Duodenal mucosa (tissue), 2 donors: ENCODE results near the gene TCAIM.
"Not testable (repeated sequence)": the region's sequence is repeated elsewhere in the genome, so short reads cannot be mapped to it uniquely, and the experiment has no call there.

Experiments
- H3K27ac ChIP-seq: one replicate; pipeline ENCODE4 v1.7.0; 2013; ENCODE audit warnings: low read depth, low read length
- H3K27me3 ChIP-seq, 2 donors: one replicate each; pipeline ENCODE4 v1.7.0; 2013; ENCODE audit warnings: low read length in 2 of 2, control low read depth in 1 of 2; ENCODE audit not compliant: insufficient read depth in 2 of 2, control insufficient read depth in 1 of 2
- H3K36me3 ChIP-seq, 2 donors: one replicate each; pipeline ENCODE4 v1.7.0; 2013; ENCODE audit warnings: low read length in 2 of 2, control low read depth in 1 of 2; ENCODE audit not compliant: insufficient read depth in 2 of 2, control insufficient read depth in 1 of 2
- H3K4me1 ChIP-seq, 2 donors: one replicate each; pipeline ENCODE4 v1.7.0; 2013; ENCODE audit warnings: low read length in 2 of 2, control low read depth in 1 of 2; ENCODE audit not compliant: insufficient read depth in 2 of 2, control insufficient read depth in 1 of 2
- H3K4me3 ChIP-seq, 2 donors: one replicate each; pipeline ENCODE4 v1.7.0; 2013; ENCODE audit warnings: low read length in 2 of 2, low read depth in 1 of 2
- H3K9ac ChIP-seq, 2 donors: one replicate each; pipeline ENCODE4 v1.7.0; 2013; ENCODE audit warnings: low read length in 2 of 2, low read depth in 1 of 2
- H3K9me3 ChIP-seq, 2 donors: one replicate each; pipeline ENCODE4 v1.7.0; 2013; ENCODE audit warnings: low read length in 2 of 2, control low read depth in 1 of 2; ENCODE audit not compliant: control insufficient read depth in 1 of 2

TCAIM gene

GRCh38 chr3:44387404-44387803, 48.8 kb downstream of the TCAIM start:
- Histone ChIP-seq H3K9ac (no peak overlapping the region), H3K36me3 (peaks cover 0 to 9% of the 10 kb centered on the region in 2 donors), H3K27ac (no peak overlapping the region), H3K27me3 (no peaks in the 10 kb centered on the region), H3K4me1 (no peaks in the 10 kb centered on the region), H3K9me3 (peaks cover 11 to 13% of the 10 kb centered on the region in 2 donors), H3K4me3 (no peak overlapping the region)

DNA sequence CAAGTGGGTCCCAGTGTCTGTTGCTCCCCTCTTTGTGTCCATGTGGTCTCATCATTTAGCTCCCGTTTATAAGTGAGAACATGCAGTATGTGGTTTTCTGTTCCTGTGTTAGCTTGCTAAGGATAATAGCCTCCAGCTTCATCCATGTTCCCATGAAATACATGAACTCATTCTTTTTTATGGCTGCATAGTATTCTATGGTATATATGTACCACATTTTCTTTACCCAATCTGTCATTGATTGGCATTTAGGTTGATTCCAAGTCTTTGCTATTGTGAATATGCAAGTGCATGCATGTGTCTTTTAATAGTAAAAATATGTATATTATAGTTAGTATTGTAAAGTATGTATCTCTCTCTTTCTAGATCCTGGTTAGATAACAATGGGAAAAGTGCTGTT, 53.9 kb downstream of the TCAIM start:
- Histone ChIP-seq H3K27ac (no peak overlapping the region), H3K9me3 (peaks cover 0 to under 1% of the 10 kb centered on the region in 2 donors), H3K27me3 (no peaks in the 10 kb centered on the region), H3K4me1 (no peaks in the 10 kb centered on the region), H3K9ac (no peak overlapping the region), H3K4me3 (no peak overlapping the region), H3K36me3 (peaks cover 3 to 4% of the 10 kb centered on the region in 2 donors)

GRCh38 chr3:44395714-44396113, 57.1 kb downstream of the TCAIM start:
- Histone ChIP-seq H3K36me3 (peaks cover 3 to 4% of the 10 kb centered on the region in 2 donors), H3K27me3 (no peaks in the 10 kb centered on the region), H3K4me1 (no peaks in the 10 kb centered on the region), H3K9me3 (no peaks in the 10 kb centered on the region), H3K4me3 (no peak overlapping the region), H3K27ac (no peak overlapping the region), H3K9ac (no peak overlapping the region)

DNA sequence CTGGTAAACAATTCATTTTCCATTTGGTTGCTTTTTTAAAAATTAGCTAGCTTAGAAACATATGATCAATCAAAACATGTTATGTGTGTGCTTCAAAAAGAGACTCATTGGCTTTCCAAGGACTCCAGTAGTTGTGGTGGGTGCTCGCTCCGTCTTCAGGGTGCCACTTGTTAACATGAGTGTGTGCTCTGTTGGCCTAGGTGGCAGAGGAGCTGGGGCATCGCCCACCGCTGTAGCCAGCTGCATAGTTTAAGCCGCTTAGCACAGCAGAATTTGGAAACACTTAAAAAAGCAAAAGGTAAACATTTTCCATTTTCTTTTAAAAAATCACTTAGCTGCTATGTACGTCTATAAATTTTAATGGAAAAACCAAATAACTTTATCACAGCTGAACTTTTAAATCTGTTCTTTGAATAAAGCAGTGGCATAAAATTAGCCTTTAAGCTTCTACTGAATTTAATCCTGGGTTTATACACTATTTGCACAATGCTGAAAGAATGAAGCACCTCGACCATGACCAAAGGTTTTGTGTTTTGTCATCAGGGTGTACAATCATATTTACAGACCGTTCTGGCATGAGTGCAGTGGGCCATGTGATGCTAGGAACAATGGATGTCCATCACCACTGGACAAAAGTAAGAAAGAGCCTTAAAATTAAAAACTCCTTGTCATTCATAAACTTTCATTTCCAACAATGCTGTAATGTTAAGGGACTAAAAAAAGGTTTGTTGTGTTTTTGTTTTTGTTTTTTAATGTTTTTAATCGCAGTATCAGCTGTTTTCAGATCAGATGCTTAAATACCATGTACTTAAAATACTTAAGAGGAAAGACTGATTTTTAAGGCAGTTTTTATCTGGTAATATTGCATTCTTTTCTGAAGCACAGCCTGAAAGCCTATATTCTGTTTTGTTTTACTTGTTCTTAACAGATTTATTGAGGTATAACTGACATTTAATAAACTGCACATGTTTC, 57.9 kb downstream of the TCAIM start:
- no peaks in the 10 kb centered on the region for H3K4me1 ChIP-seq
- peaks cover 3 to 7% of the 10 kb centered on the region in 2 donors for H3K36me3 ChIP-seq
- H3K9ac ChIP-seq: no peak overlapping the region
- H3K9me3 ChIP-seq: no peaks in the 10 kb centered on the region
- H3K4me3 ChIP-seq: no peak overlapping the region
- no peak overlapping the region for H3K27ac ChIP-seq
- H3K27me3 ChIP-seq: no peaks in the 10 kb centered on the region

DNA sequence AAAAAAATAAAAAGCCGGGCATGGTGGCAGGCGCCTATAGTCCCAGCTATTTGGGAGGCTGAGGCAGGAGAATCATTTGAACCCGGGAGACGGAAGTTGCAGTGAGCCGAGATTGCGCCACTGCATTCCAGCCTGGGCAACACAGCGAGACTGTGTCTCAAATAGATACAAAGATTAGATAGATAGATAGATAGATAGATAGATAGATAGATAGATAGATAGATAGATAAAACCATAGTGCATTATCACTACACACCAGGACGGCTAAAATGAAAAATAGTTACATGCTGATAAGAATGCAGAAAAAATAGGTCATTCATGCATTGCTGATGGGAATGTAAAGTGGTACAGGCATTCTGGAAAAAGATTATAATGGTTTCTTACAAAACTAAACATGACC, 59.7 kb downstream of the TCAIM start:
- not testable (repeated sequence) for H3K27ac ChIP-seq, H3K9ac ChIP-seq, H3K36me3 ChIP-seq, H3K9me3 ChIP-seq, H3K4me3 ChIP-seq, H3K27me3 ChIP-seq, H3K4me1 ChIP-seq

- Histone ChIP-seq H3K27ac (no peak overlapping the region), H3K36me3 (peaks cover 8 to 10% of the 10 kb centered on the region in 2 donors)
These were observed 60.3 kb downstream of the TCAIM start for GRCh38 chr3:44398853-44399252.

GRCh38 chr3:44400771-44401170, 62.2 kb downstream of the TCAIM start:
- Histone ChIP-seq H3K27ac (no peak overlapping the region), H3K36me3 (peaks cover 5 to 11% of the 10 kb centered on the region in 2 donors)

More at GRCh38 chr3:44398853-44399252, 60.3 kb downstream of the TCAIM start:
- no peak overlapping the region for H3K9ac ChIP-seq
- no peaks in the 10 kb centered on the region for H3K27me3 ChIP-seq
- H3K9me3 ChIP-seq: no peaks in the 10 kb centered on the region
- no peaks in the 10 kb centered on the region for H3K4me1 ChIP-seq
- no peak overlapping the region for H3K4me3 ChIP-seq

DNA sequence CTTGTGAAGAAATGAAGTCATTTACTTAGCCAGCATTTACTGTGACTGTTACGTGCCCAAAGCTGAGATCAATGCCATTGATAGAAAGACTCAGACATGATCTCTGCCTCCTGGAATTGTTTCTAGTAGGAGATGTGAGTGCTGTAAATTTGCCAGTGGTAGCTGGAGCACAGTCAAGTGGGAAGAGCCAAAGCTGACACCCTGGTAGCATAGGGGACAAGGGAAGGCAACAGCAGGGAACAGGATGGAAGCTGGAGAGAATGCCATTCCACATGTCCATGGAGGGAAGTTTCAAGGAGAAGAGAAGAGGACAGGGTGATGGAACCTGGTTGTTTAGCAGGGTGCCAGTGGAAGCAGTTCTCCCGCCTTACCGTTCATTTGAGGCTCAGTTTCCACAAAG, 64.0 kb downstream of the TCAIM start:
- no peak overlapping the region for H3K27ac ChIP-seq

More at GRCh38 chr3:44400771-44401170, 62.2 kb downstream of the TCAIM start:
- Histone ChIP-seq H3K27me3 (no peaks in the 10 kb centered on the region), H3K9me3 (no peaks in the 10 kb centered on the region), H3K9ac (no peak overlapping the region), H3K4me1 (no peaks in the 10 kb centered on the region), H3K4me3 (no peak overlapping the region)

GRCh38 chr3:44409640-44410410, 71.3 kb downstream of the TCAIM start:
- no peak overlapping the region for H3K4me3 ChIP-seq
- peaks cover 0 to 4% of the 10 kb centered on the region in 2 donors for H3K36me3 ChIP-seq
- no peak overlapping the region for H3K9ac ChIP-seq
- H3K27ac ChIP-seq: no peak overlapping the region
- H3K9me3 ChIP-seq: no peaks in the 10 kb centered on the region
- no peaks in the 10 kb centered on the region for H3K4me1 ChIP-seq
- no peaks in the 10 kb centered on the region for H3K27me3 ChIP-seq

More for the DNA sequence above, 64.0 kb downstream of the TCAIM start:
- Histone ChIP-seq H3K4me3 (no peak overlapping the region), H3K9ac (no peak overlapping the region), H3K36me3 (peaks cover 5 to 8% of the 10 kb centered on the region in 2 donors), H3K9me3 (no peaks in the 10 kb centered on the region), H3K4me1 (no peaks in the 10 kb centered on the region), H3K27me3 (no peaks in the 10 kb centered on the region)
